IMR-90 (cell line): ENCODE results near the gene TIMM44. TPM values are rescaled to one million over a fixed set of nuclear protein-coding genes. Genes with fewer than 3 reads are reported as not detected.

ENCODE experiments used
- ATAC-seq: fragments of 200-7000 bp; cut with Tn5 transposase; 2 replicates; pipeline ENCODE4 v1.9.1; 2020; ENCODE audit warnings: low read depth, mild to moderate bottlenecking, moderate library complexity
- BruUV-seq: library from RNA; stranded (reverse); fragments of 400-500 nt; replicated peaks from 2 replicates; lab custom pipeline; 2021; lab: Mats Ljungman, UMichigan
- CTCF ChIA-PET: fragments of 300-600 bp; formaldehyde crosslinking; extraction: SDS; loops from one replicate; lab custom pipeline; 2021; ENCODE audit warnings: antibody characterized with exemption; lab: Yijun Ruan, JAX
- POLR2A ChIA-PET: fragments of 300-600 bp; sonication (Branson Sonifier 250); formaldehyde crosslinking; loops from one replicate; lab custom pipeline; 2022; ENCODE audit warnings: antibody characterized with exemption; ENCODE audit not compliant: unreplicated experiment; lab: Charles Lee
- DNase-seq: peaks from one replicate; pipeline ENCODE4 v3.0.0; 2013
- H2AFZ ChIP-seq: replicated peaks from 2 replicates; pipeline ENCODE3; 2013; ENCODE audit warnings: low read length, mild to moderate bottlenecking; ENCODE audit not compliant: poor library complexity
- H2AK5ac ChIP-seq: 2 replicates; pipeline ENCODE4 v1.6.1; 2013; ENCODE audit warnings: low read depth, low read length, inconsistent platforms
- H2AK9ac ChIP-seq: replicated peaks from 2 replicates; pipeline ENCODE3; 2013; ENCODE audit warnings: mild to moderate bottlenecking, low read depth, low read length, moderate library complexity; ENCODE audit not compliant: poor library complexity
- H2BK120ac ChIP-seq: 2 replicates; pipeline ENCODE4 v1.6.1; 2013; ENCODE audit warnings: low read depth, low read length, inconsistent platforms
- H2BK15ac ChIP-seq: 3 replicates; pipeline ENCODE4 v1.6.1; 2013; ENCODE audit warnings: low read depth, low read length, inconsistent platforms
- H2BK20ac ChIP-seq: 2 replicates; pipeline ENCODE4 v1.6.1; 2013; ENCODE audit warnings: low read depth, mild to moderate bottlenecking, inconsistent platforms, low read length, moderate library complexity
- H2BK5ac ChIP-seq: 2 replicates; pipeline ENCODE4 v1.6.1; 2013; ENCODE audit warnings: mild to moderate bottlenecking, low read depth, low read length, inconsistent platforms; ENCODE audit not compliant: poor library complexity, severe bottlenecking
- H3K14ac ChIP-seq: replicated peaks from 2 replicates; pipeline ENCODE4 v1.6.1; 2013; ENCODE audit warnings: low read depth, low read length, inconsistent platforms
- H3K18ac ChIP-seq: 2 replicates; pipeline ENCODE4 v1.6.1; 2013; ENCODE audit warnings: low read depth, low read length, control low read depth
- H3K23ac ChIP-seq: 2 replicates; pipeline ENCODE4 v1.6.1; 2013; ENCODE audit warnings: low read depth, low read length, inconsistent platforms
- H3K27ac ChIP-seq: 2 replicates; pipeline ENCODE4 v1.5.1; 2013; ENCODE audit warnings: mild to moderate bottlenecking, control low read depth, low read length; ENCODE audit not compliant: insufficient read depth
- H3K27me3 ChIP-seq: 2 replicates; pipeline ENCODE4 v1.6.1; 2013; ENCODE audit warnings: low read length; ENCODE audit not compliant: control insufficient read depth, insufficient read depth
- H3K36me3 ChIP-seq: 2 replicates; pipeline ENCODE4 v1.6.1; 2013; ENCODE audit warnings: low read length, mixed read lengths; ENCODE audit not compliant: control insufficient read depth, insufficient read depth
- H3K4ac ChIP-seq: 2 replicates; pipeline ENCODE4 v1.6.1; 2013; ENCODE audit warnings: low read depth, low read length, inconsistent platforms
- H3K4me1 ChIP-seq: 2 replicates; pipeline ENCODE4 v1.6.1; 2013; ENCODE audit warnings: low read length, mixed read lengths; ENCODE audit not compliant: control insufficient read depth, insufficient read depth
- H3K4me2 ChIP-seq: 2 replicates; pipeline ENCODE4 v1.6.1; 2013; ENCODE audit warnings: low read depth, mild to moderate bottlenecking, control low read depth, low read length, moderate library complexity
- H3K4me3 ChIP-seq: 2 replicates; pipeline ENCODE4 v1.5.1; 2013; ENCODE audit warnings: low read depth, mild to moderate bottlenecking, control low read depth, low read length, moderate library complexity; ENCODE audit not compliant: insufficient read depth
- H3K56ac ChIP-seq: 2 replicates; pipeline ENCODE4 v1.6.1; 2013; ENCODE audit warnings: low read length, inconsistent platforms; ENCODE audit not compliant: insufficient read depth; ENCODE audit errors: extremely low read depth
- H3K79me1 ChIP-seq, 2 experiments: 2 replicates each; pipeline ENCODE4 v1.6.1; 2013; ENCODE audit warnings: low read length in 2 of 2, inconsistent platforms in 1 of 2, low read depth in 1 of 2
- H3K9ac ChIP-seq: 2 replicates; pipeline ENCODE4 v1.6.1; 2013; ENCODE audit warnings: low read depth, low read length, control low read depth
- H3K9me1 ChIP-seq: 2 replicates; pipeline ENCODE4 v1.6.1; 2013; ENCODE audit warnings: low read length, inconsistent platforms; ENCODE audit not compliant: insufficient read depth
- H3K9me3 ChIP-seq: 2 replicates; pipeline ENCODE4 v1.6.1; 2013; ENCODE audit warnings: low read length; ENCODE audit not compliant: control insufficient read depth, insufficient read depth
- H4K20me1 ChIP-seq: 2 replicates; pipeline ENCODE4 v1.6.1; 2013; ENCODE audit warnings: low read length, inconsistent platforms; ENCODE audit not compliant: insufficient read depth
- H4K5ac ChIP-seq: 2 replicates; pipeline ENCODE4 v1.6.1; 2013; ENCODE audit warnings: mild to moderate bottlenecking, low read depth, low read length, control low read depth
- H4K8ac ChIP-seq, 2 experiments: 2 replicates each; pipeline ENCODE4 v1.6.1; 2013; ENCODE audit warnings: low read depth in 2 of 2, low read length in 2 of 2, control low read depth in 1 of 2, inconsistent platforms in 1 of 2
- H4K91ac ChIP-seq: 2 replicates; pipeline ENCODE4 v1.6.1; 2013; ENCODE audit warnings: low read depth, low read length, inconsistent platforms; ENCODE audit not compliant: insufficient read depth
- CEBPB ChIP-seq: IDR thresholded peaks from 2 replicates; pipeline ENCODE4 v1.6.1; 2012; ENCODE audit warnings: low read depth, low read length, improper control_type of control experiment
- USF2 ChIP-seq: fragments of 150-350 bp; IDR thresholded peaks from 2 replicates; pipeline ENCODE4 v1.6.1; 2017; ENCODE audit warnings: mild to moderate bottlenecking, antibody characterized with exemption, low read length, low read depth
- WGBS, 2 experiments: methylation state at CpG; one replicate each; pipeline versions ENCODE4 v1.1.5 to v1.1.7; 2013; ENCODE audit warnings: missing lambda C conversion rate in 2 of 2; ENCODE audit not compliant: insufficient read length in 1 of 2; ENCODE audit errors: extremely low coverage in 2 of 2; 5-methylcytosine and 5-hydroxymethylcytosine counted together
- dilution Hi-C: fragments of 300-500 bp; cut with HindIII; formaldehyde crosslinking; loops from one replicate; pipeline ENCODE4 v1.14.3; 2018; ENCODE audit warnings: low sequenced_read_pairs; ENCODE audit not compliant: unreplicated experiment
- in situ Hi-C: fragments of 300-500 bp; cut with MboI; formaldehyde crosslinking; loops from 3 replicates; pipeline ENCODE4 v1.14.3; 2019; ENCODE audit warnings: low sequenced_read_pairs, inconsistent platforms, mixed read lengths
- intact Hi-C: fragments of 100-400 bp; cut with micrococcal nuclease; formaldehyde crosslinking; loops from 2 replicates; pipeline ENCODE4 v1.10.0; 2022
- polyA plus RNA-seq, 3 experiments: library from polyadenylated mRNA; depleted of rRNA; stranded (reverse); fragments of >200 nt; gene quantifications; 2 replicates each; pipeline ENCODE4 v1.2.3, GENCODE V29; 2012; ENCODE audit warnings: low replicate concordance in 1 of 3
- total RNA-seq: library from RNA; depleted of rRNA; stranded (reverse); fragments of >200 nt; gene quantifications from 2 replicates; pipeline ENCODE4 v1.2.3, GENCODE V29; 2012

TIMM44 gene
- total and polyA plus RNA-seq, 2 of the 4 experiments (the other 2 are of a cell fraction): 37.6 to 52.3 TPM

GRCh38 chr19:7963566-7963965 lies 20.1 kb upstream of the TIMM44 start:
- Histone ChIP-seq H4K8ac (no peak overlapping the region), H2AFZ (no peak overlapping the region), H2BK5ac (no peak overlapping the region), H3K23ac (no peak overlapping the region), H3K9ac (no peak overlapping the region), H3K4me1 (no peaks in the 10 kb centered on the region), H2AK9ac (no peak overlapping the region), H4K5ac (no peak overlapping the region), H3K27me3 (no peaks in the 10 kb centered on the region), H4K20me1 (peaks cover 9% of the 10 kb centered on the region; the same call in 1 of the 2 replicates), H4K91ac (no peak overlapping the region), H3K27ac (no peak overlapping the region), H2BK20ac (no peak overlapping the region), H2BK120ac (no peak overlapping the region), H3K4ac (no peak overlapping the region), H3K18ac (no peak overlapping the region), H3K36me3 (peaks cover 62% of the 10 kb centered on the region), H3K9me1 (no peaks in the 10 kb centered on the region), H3K79me1 (peaks cover 5 to 11% of the 10 kb centered on the region in 2 experiments; a peak in 3 of 4 replicates), H3K4me3 (no peak overlapping the region), H3K14ac (no peak overlapping the region), H2AK5ac (no peak overlapping the region), H2BK15ac (no peak overlapping the region), H3K4me2 (no peak overlapping the region), H3K9me3 (no peaks in the 10 kb centered on the region), H3K56ac (no peak overlapping the region)
- CTCF ChIA-PET: no interaction called here
- intact Hi-C loops: no loop called here
- dilution Hi-C loops: no loop called here
- WGBS, 2 experiments: 92% methylated on average over 20 of the region's 25 CpGs; no CpG with 5 or more reads in 1 of the 2 experiments
- TF ChIP-seq CEBPB: no peak
- no peak for TF ChIP-seq USF2
- no peak for DNase-seq
- in situ Hi-C loops: no loop called here
- POLR2A ChIA-PET: no interaction called here
- BruUV-seq: no TSS peak
- no peak for ATAC-seq
